Liver (tissue), 9 donors: ENCODE measurements around the gene SH3GL1. TPM values are rescaled to one million over a fixed set of nuclear protein-coding genes. Genes with fewer than 3 reads are reported as not detected.
A peak's percentile ranks its signal among the peaks of the same experiment; 100 is the strongest.

Experiments
- DNase-seq: peaks from one replicate; pipeline ENCODE4 v3.0.0-alpha.2; 2017; ENCODE audit warnings: low spot score
- H3K27ac ChIP-seq, 2 donors: one replicate each; pipeline ENCODE4 v1.7.0; 2013; ENCODE audit warnings: inconsistent platforms in 2 of 2, low read length in 2 of 2, control low read depth in 1 of 2, low read depth in 1 of 2, mild to moderate bottlenecking in 1 of 2
- H3K27me3 ChIP-seq, 4 donors: one replicate each; pipeline versions ENCODE4 v1.6.1 to v1.7.0; 2013; ENCODE audit warnings: low read length in 3 of 4, inconsistent platforms in 1 of 4, mild to moderate bottlenecking in 1 of 4, moderate library complexity in 1 of 4; ENCODE audit not compliant: control insufficient read depth in 4 of 4, insufficient read depth in 4 of 4
- H3K36me3 ChIP-seq, 4 donors: one replicate each; pipeline versions ENCODE4 v1.6.1 to v1.7.0; 2013; ENCODE audit warnings: low read length in 3 of 4, mild to moderate bottlenecking in 3 of 4, low read depth in 1 of 4, moderate library complexity in 1 of 4; ENCODE audit not compliant: control insufficient read depth in 4 of 4, insufficient read depth in 3 of 4
- H3K4me1 ChIP-seq, 4 donors: one replicate each; pipeline versions ENCODE4 v1.6.1 to v1.7.0; 2013; ENCODE audit warnings: low read length in 3 of 4, mild to moderate bottlenecking in 3 of 4, moderate library complexity in 1 of 4; ENCODE audit not compliant: control insufficient read depth in 4 of 4, insufficient read depth in 4 of 4
- H3K4me3 ChIP-seq, 3 donors: one replicate each; pipeline versions ENCODE4 v1.6.1 to v1.7.0; 2013; ENCODE audit warnings: low read length in 3 of 3, control low read depth in 1 of 3, low read depth in 1 of 3, mild to moderate bottlenecking in 1 of 3
- H3K9ac ChIP-seq, 2 donors: one replicate each; pipeline ENCODE4 v1.7.0; 2013; ENCODE audit warnings: low read length in 2 of 2, mild to moderate bottlenecking in 2 of 2, moderate library complexity in 2 of 2, control low read depth in 1 of 2, low read depth in 1 of 2
- H3K9me3 ChIP-seq, 4 donors: one replicate each; pipeline versions ENCODE4 v1.6.1 to v1.7.0; 2013; ENCODE audit warnings: low read length in 3 of 4; ENCODE audit not compliant: control insufficient read depth in 4 of 4
- ATF3 ChIP-seq: IDR thresholded peaks from 2 replicates; pipeline ENCODE4 v1.6.1; 2016; ENCODE audit warnings: antibody characterized with exemption
- CTCF ChIP-seq: fragments of 150-350 bp; IDR thresholded peaks from 2 replicates; pipeline ENCODE4 v1.5.1; 2017; ENCODE audit warnings: improper control_type of control experiment, low read depth, low read length; ENCODE audit not compliant: missing input control
- EGR1 ChIP-seq, 2 donors: IDR thresholded peaks; 2 replicates each; pipeline ENCODE4 v1.6.1; 2016 to 2018; ENCODE audit warnings: antibody characterized with exemption in 2 of 2, low read depth in 2 of 2
- GABPA ChIP-seq, 2 donors: IDR thresholded peaks in 1 of 2; conservative IDR thresholded peaks in 1 of 2; 2 replicates each; pipeline ENCODE4 v1.6.1; 2016; ENCODE audit warnings: antibody characterized with exemption in 2 of 2, mild to moderate bottlenecking in 1 of 2, moderate library complexity in 1 of 2
- HNF4A ChIP-seq, 2 donors: conservative IDR thresholded peaks; 2 replicates each; pipeline ENCODE4 v1.6.1; 2016; ENCODE audit warnings: antibody characterized with exemption in 2 of 2, mild to moderate bottlenecking in 2 of 2
- HNF4G ChIP-seq: IDR thresholded peaks from 2 replicates; pipeline ENCODE4 v1.6.1; 2016; ENCODE audit warnings: antibody characterized with exemption
- JUND ChIP-seq, 2 donors: IDR thresholded peaks; 2 replicates each; pipeline ENCODE4 v1.6.1; 2016; ENCODE audit warnings: antibody characterized with exemption in 2 of 2
- MAX ChIP-seq: IDR thresholded peaks from 2 replicates; pipeline ENCODE4 v1.6.1; 2016; ENCODE audit warnings: antibody characterized with exemption
- NR2F2 ChIP-seq: IDR thresholded peaks from 2 replicates; pipeline ENCODE4 v1.6.1; 2016; ENCODE audit warnings: antibody characterized with exemption
- RAD21 ChIP-seq, 2 donors: IDR thresholded peaks; 2 replicates each; pipeline ENCODE4 v1.6.1; 2016; ENCODE audit warnings: antibody characterized with exemption in 2 of 2, mild to moderate bottlenecking in 2 of 2
- RXRA ChIP-seq, 2 donors: IDR thresholded peaks; 2 replicates each; pipeline ENCODE4 v1.6.1; 2017 to 2018; ENCODE audit warnings: antibody characterized with exemption in 2 of 2, mild to moderate bottlenecking in 1 of 2
- SP1 ChIP-seq: IDR thresholded peaks from 2 replicates; pipeline ENCODE4 v1.6.1; 2018; ENCODE audit warnings: antibody characterized with exemption, mild to moderate bottlenecking
- TAF1 ChIP-seq: conservative IDR thresholded peaks from 2 replicates; pipeline ENCODE4 v1.6.1; 2016; ENCODE audit warnings: antibody characterized with exemption, mild to moderate bottlenecking
- YY1 ChIP-seq: IDR thresholded peaks from 2 replicates; pipeline ENCODE4 v1.6.1; 2016; ENCODE audit warnings: antibody characterized with exemption, mild to moderate bottlenecking
- WGBS: extraction: QIAGEN DNeasy Blood & Tissue Kit; methylation state at CpG from one replicate; pipeline ENCODE4 v1.1.7; 2013; 5-methylcytosine and 5-hydroxymethylcytosine counted together
- polyA plus RNA-seq, 2 donors: library from polyadenylated mRNA; stranded (reverse) in 1 of 2; unstranded in 1 of 2; fragments of 200-250 nt in 1 of 2; fragments of >200 nt in 1 of 2; fragmentation: Nextera tagmentation in 1 of 2; extraction: Ambion mirVana in 1 of 2; gene quantifications; one replicate each; pipeline versions ENCODE4 v1.2.1 to v1.2.3, GENCODE V29; 2013 to 2015
- total RNA-seq, 2 donors: library from RNA; depleted of rRNA; stranded (reverse); fragments of >200 nt; gene quantifications; one replicate each; pipeline ENCODE4 v1.2.3, GENCODE V29; 2014
- donor health status: healthy.
- donor health status: healthy.
- donor health status: healthy.
- donor health status: healthy.
- donor health status: healthy.

Gene SH3GL1
- total and polyA plus RNA-seq, 4 donors, result 16.5 to 27.8 (median 18.2) TPM

- no peak for TF ChIP-seq JUND (IDR thresholded peaks at IDR 0.05)
- no peak for TF ChIP-seq ATF3
- no peak for TF ChIP-seq MAX
- TF ChIP-seq CTCF, result no peak
- TF ChIP-seq RXRA (IDR thresholded peaks at IDR 0.05), result no peak
- no peak for TF ChIP-seq EGR1 (IDR thresholded peaks at IDR 0.05; ENCODE audit: low read depth in 2 of 2)
- Histone ChIP-seq H3K27ac (peak overlapping the region; percentile 17 to 69), H3K4me1 (peaks cover 4 to 49% (median 29%) of the 10 kb centered on the region in 4 donors), H3K36me3 (peaks cover 7 to 27% (median 14%) of the 10 kb centered on the region in 4 donors), H3K4me3 (no peak overlapping the region), H3K9me3 (no peaks in the 10 kb centered on the region), H3K9ac (no peak overlapping the region), H3K27me3 (no peaks in the 10 kb centered on the region)
- WGBS, result 59% methylated on average over 19 of the region's 19 CpGs
- DNase-seq, result no peak
Measured at GRCh38 chr19:4368128-4368820, 32.1 kb downstream of the SH3GL1 start.

- Histone ChIP-seq H3K4me1 (peaks cover 4 to 46% (median 26%) of the 10 kb centered on the region in 4 donors), H3K9me3 (no peaks in the 10 kb centered on the region), H3K4me3 (no peak overlapping the region), H3K9ac (no peak overlapping the region), H3K27ac (peak overlapping the region; percentile 17 to 69), H3K36me3 (peaks cover 7 to 29% (median 15%) of the 10 kb centered on the region in 4 donors), H3K27me3 (no peaks in the 10 kb centered on the region)
- no peak for DNase-seq
- TF ChIP-seq MAX (no peak), YY1 (no peak), RAD21 (IDR thresholded peaks at IDR 0.05) (no peak)
- 84% methylated on average over 13 of the region's 13 CpGs for WGBS
Measured at GRCh38 chr19:4367781-4368127, 32.6 kb downstream of the SH3GL1 start.

GRCh38 chr19:4367336-4367723 is 33.0 kb downstream of the SH3GL1 start:
- DNase-seq, result no peak
- Histone ChIP-seq H3K27ac (no peak overlapping the region), H3K27me3 (no peaks in the 10 kb centered on the region), H3K9ac (no peak overlapping the region), H3K36me3 (peaks cover 9 to 34% (median 18%) of the 10 kb centered on the region in 4 donors), H3K9me3 (no peaks in the 10 kb centered on the region), H3K4me3 (no peak overlapping the region), H3K4me1 (peaks cover 4 to 43% (median 23%) of the 10 kb centered on the region in 4 donors)
- TF ChIP-seq HNF4G (no peak), RAD21 (IDR thresholded peaks at IDR 0.05) (no peak), CTCF (no peak), TAF1 (no peak), HNF4A (conservative IDR thresholded peaks at IDR 0.05) (no peak), GABPA (IDR thresholded peaks at IDR 0.05 in 1 of 2, conservative IDR thresholded peaks at IDR 0.05 in 1 of 2) (no peak), SP1 (no peak), JUND (IDR thresholded peaks at IDR 0.05) (no peak), YY1 (no peak), ATF3 (no peak), NR2F2 (no peak)
- 84% methylated on average over 10 of the region's 10 CpGs for WGBS
